GM23338 (cell line): ENCODE measurements around the gene FLRT2. TPM values are rescaled to one million over a fixed set of nuclear protein-coding genes. Genes with fewer than 3 reads are reported as not detected.

Experiments
- ATAC-seq: fragments of 200-7000 bp; cut with Tn5 transposase; 3 replicates; pipeline ENCODE4 v1.9.1; 2020
- DNase-seq: peaks from one replicate; pipeline ENCODE4 v3.0.0-alpha.2; 2015; ENCODE audit warnings: low spot score
- H2AFZ ChIP-seq: fragments of 200-600 bp; sonication (generic); 2 replicates; pipeline ENCODE4 v1.8.0; 2016; ENCODE audit warnings: antibody characterized with exemption, mild to moderate bottlenecking, moderate library complexity
- H3F3A ChIP-seq: fragments of 200-600 bp; sonication (generic); replicated peaks from 2 replicates; pipeline ENCODE4 v1.8.0; 2017; ENCODE audit warnings: antibody characterized with exemption, mixed run types, low read depth
- H3K27ac ChIP-seq: fragments of 200-600 bp; sonication (generic); 2 replicates; pipeline ENCODE4 v1.6.1; 2016; ENCODE audit warnings: low read depth
- H3K27me3 ChIP-seq: fragments of 200-600 bp; sonication (generic); 2 replicates; pipeline ENCODE4 v1.8.0; 2016; ENCODE audit warnings: mild to moderate bottlenecking, mixed run types, moderate library complexity; ENCODE audit not compliant: insufficient read depth
- H3K36me3 ChIP-seq: fragments of 200-600 bp; sonication (generic); 2 replicates; pipeline ENCODE4 v1.8.0; 2016; ENCODE audit warnings: mild to moderate bottlenecking; ENCODE audit not compliant: insufficient read depth
- H3K4me1 ChIP-seq: fragments of 200-600 bp; sonication (generic); 2 replicates; pipeline ENCODE4 v1.8.0; 2016; ENCODE audit warnings: mild to moderate bottlenecking, moderate library complexity; ENCODE audit not compliant: insufficient read depth
- H3K4me2 ChIP-seq: fragments of 200-600 bp; sonication (generic); 2 replicates; pipeline ENCODE4 v1.7.1; 2017; ENCODE audit warnings: mixed run types
- H3K4me3 ChIP-seq: fragments of 200-600 bp; sonication (generic); 2 replicates; pipeline ENCODE4 v1.6.1; 2016; ENCODE audit warnings: mixed run types
- H3K79me2 ChIP-seq: fragments of 200-600 bp; sonication (generic); replicated peaks from 2 replicates; pipeline ENCODE4 v1.8.0; 2017; ENCODE audit warnings: mild to moderate bottlenecking; ENCODE audit not compliant: insufficient read depth
- H3K9me2 ChIP-seq: fragments of 200-600 bp; sonication (generic); 2 replicates; pipeline ENCODE4 v1.8.0; 2017; ENCODE audit not compliant: insufficient read depth
- H4K20me1 ChIP-seq: fragments of 200-600 bp; sonication (generic); replicated peaks from 2 replicates; pipeline ENCODE4 v1.8.0; 2017; ENCODE audit warnings: mild to moderate bottlenecking; ENCODE audit not compliant: insufficient read depth
- H3K27ac Mint-ChIP-seq: 2 replicates; pipeline ENCODE4 v1.8.0; 2020; ENCODE audit warnings: inconsistent platforms, mild to moderate bottlenecking, moderate library complexity, mixed read lengths
- H3K27me3 Mint-ChIP-seq: 3 replicates; pipeline ENCODE4 v1.8.0; 2022; ENCODE audit warnings: low read depth, mild to moderate bottlenecking, moderate library complexity, mixed read lengths, inconsistent platforms; ENCODE audit not compliant: insufficient read depth, poor library complexity
- H3K36me3 Mint-ChIP-seq: 3 replicates; pipeline ENCODE4 v1.8.0; 2021; ENCODE audit warnings: low read depth, mild to moderate bottlenecking, inconsistent platforms, moderate library complexity, mixed read lengths
- H3K4me1 Mint-ChIP-seq: 3 replicates; pipeline ENCODE4 v1.8.0; 2020; ENCODE audit warnings: mild to moderate bottlenecking, inconsistent platforms, mixed read lengths
- H3K4me3 Mint-ChIP-seq: 3 replicates; pipeline ENCODE4 v1.8.0; 2021; ENCODE audit warnings: moderate library complexity, mild to moderate bottlenecking, inconsistent platforms, mixed read lengths
- H3K9me3 Mint-ChIP-seq: 3 replicates; pipeline ENCODE4 v1.8.0; 2020; ENCODE audit warnings: moderate library complexity, mild to moderate bottlenecking, inconsistent platforms, mixed read lengths
- CREB1 ChIP-seq: fragments of 250-450 bp; sonication (Bioruptor Pico); IDR thresholded peaks from 2 replicates; pipeline ENCODE4 v1.5.0; 2020; ENCODE audit warnings: low read depth, mild to moderate bottlenecking, moderate library complexity
- CTCF ChIP-seq, 2 experiments: fragments of 200-600 bp in 1 of 2; sonication (generic) in 1 of 2; conservative IDR thresholded peaks; 2 replicates each; pipeline versions ENCODE4 v1.5.1 to v1.6.1; 2016 to 2017; ENCODE audit warnings: antibody characterized with exemption in 2 of 2, low read depth in 2 of 2, mild to moderate bottlenecking in 2 of 2, moderate library complexity in 1 of 2
- ETS1 ChIP-seq: IDR thresholded peaks from 2 replicates; pipeline ENCODE4 v1.6.1; 2016; ENCODE audit warnings: antibody characterized with exemption
- EZH2 ChIP-seq: fragments of 200-600 bp; sonication (generic); IDR thresholded peaks from one replicate; pipeline ENCODE4 v1.8.0; 2017; ENCODE audit warnings: antibody characterized with exemption, mild to moderate bottlenecking, low read depth; ENCODE audit not compliant: unreplicated experiment
- EZH2phosphoT487 ChIP-seq: fragments of 200-600 bp; sonication (generic); IDR thresholded peaks from one replicate; pipeline ENCODE4 v1.8.1; 2018; ENCODE audit warnings: antibody characterized with exemption; ENCODE audit not compliant: unreplicated experiment
- JUNB ChIP-seq: IDR thresholded peaks from one replicate; pipeline ENCODE4 v1.6.1; 2016; ENCODE audit warnings: antibody characterized with exemption; ENCODE audit not compliant: unreplicated experiment
- NANOG ChIP-seq: IDR thresholded peaks from 2 replicates; pipeline ENCODE4 v1.6.1; 2016; ENCODE audit warnings: antibody characterized with exemption, borderline replicate concordance
- POLR2AphosphoS5 ChIP-seq: IDR thresholded peaks from 2 replicates; pipeline ENCODE4 v1.6.1; 2016; ENCODE audit warnings: antibody characterized with exemption, low read depth
- REST ChIP-seq: IDR thresholded peaks from one replicate; pipeline ENCODE4 v1.6.1; 2018; ENCODE audit warnings: antibody characterized with exemption; ENCODE audit not compliant: unreplicated experiment
- STAT1 ChIP-seq: IDR thresholded peaks from one replicate; pipeline ENCODE4 v1.6.1; 2016; ENCODE audit warnings: antibody characterized with exemption; ENCODE audit not compliant: unreplicated experiment
- ZNF114 ChIP-seq: fragments of 250-450 bp; sonication (Bioruptor Pico); IDR thresholded peaks from 2 replicates; pipeline ENCODE4 v1.5.0; 2020; ENCODE audit warnings: mild to moderate bottlenecking, moderate library complexity
- ZNF331 ChIP-seq: fragments of 250-450 bp; sonication (Bioruptor Pico); IDR thresholded peaks from 2 replicates; pipeline ENCODE4 v1.5.0; 2020; ENCODE audit warnings: low read depth, mild to moderate bottlenecking, moderate library complexity
- ZNF462 ChIP-seq: fragments of 250-450 bp; sonication (Bioruptor Pico); IDR thresholded peaks from 2 replicates; pipeline ENCODE4 v1.5.0; 2020; ENCODE audit warnings: mild to moderate bottlenecking, moderate library complexity
- polyA plus RNA-seq: library from polyadenylated mRNA; unstranded; fragments of >200 nt; fragmentation: Nextera tagmentation; extraction: Ambion mirVana; gene quantifications from 2 replicates; pipeline ENCODE4 v1.2.1, GENCODE V29; 2016
- total RNA-seq: library from RNA; depleted of rRNA; stranded (reverse); fragments of >200 nt; shearing (Covaris generic); gene quantifications from 2 replicates; pipeline ENCODE4 v1.2.3, GENCODE V29; 2014

Gene FLRT2
- total and polyA plus RNA-seq, 2 experiments from 2014 or later: 4.3 to 7.4 TPM

- no peaks in the 10 kb centered on the region for H3K9me2 ChIP-seq
- no peak overlapping the region for H3K27ac ChIP-seq
- no peaks in the 10 kb centered on the region for H3K27me3 ChIP-seq
- no peaks in the 10 kb centered on the region for H3K9me3 Mint-ChIP-seq
- no peaks in the 10 kb centered on the region for H3F3A ChIP-seq
- H3K4me1 Mint-ChIP-seq: peaks cover 1% of the 10 kb centered on the region; the same call in 2 of the 3 replicates
- no peaks in the 10 kb centered on the region for H3K27me3 Mint-ChIP-seq
- H4K20me1 ChIP-seq: no peaks in the 10 kb centered on the region
- no peak overlapping the region for H3K4me2 ChIP-seq
- ATAC-seq (no peak), DNase-seq (no peak)
- no peak overlapping the region for H2AFZ ChIP-seq
- H3K27ac Mint-ChIP-seq: no peak overlapping the region
- H3K4me1 ChIP-seq: no peaks in the 10 kb centered on the region
- no peaks in the 10 kb centered on the region for H3K36me3 Mint-ChIP-seq
- TF ChIP-seq EZH2: no peak
- no peak for TF ChIP-seq ETS1
- no peak for TF ChIP-seq REST
- no peak for TF ChIP-seq ZNF114 (CRISPR knock-in tag)
- no peak for TF ChIP-seq ZNF331 (CRISPR knock-in tag)
- TF ChIP-seq POLR2AphosphoS5: no peak
- no peak for TF ChIP-seq STAT1
- no peak for TF ChIP-seq NANOG
- no peak for TF ChIP-seq JUNB
- no peak for TF ChIP-seq CREB1 (CRISPR knock-in tag)
- TF ChIP-seq ZNF462: no peak
- TF ChIP-seq CTCF (conservative IDR thresholded peaks at IDR 0.05; ENCODE audit: low read depth in 2 of 2): no peak
- TF ChIP-seq EZH2phosphoT487: no peak
- H3K4me3 ChIP-seq: no peak overlapping the region
- no peaks in the 10 kb centered on the region for H3K36me3 ChIP-seq
- H3K79me2 ChIP-seq: no peaks in the 10 kb centered on the region
- H3K4me3 Mint-ChIP-seq: no peak overlapping the region
Measured at GRCh38 chr14:85514487-85514886, 15.5 kb upstream of the FLRT2 start.
